GM19395 (cell line): ENCODE data around the gene NR3C2.
A peak's percentile ranks its signal among the peaks of the same experiment; 100 is the strongest.

ENCODE experiments used
- ATAC-seq: cut with Tn5 transposase; IDR thresholded peaks from one replicate; pipeline ENCODE4 v1.9.1; 2021; ENCODE audit warnings: mild to moderate bottlenecking, moderate library complexity; ENCODE audit not compliant: unreplicated experiment

Gene NR3C2

GRCh38 chr4:148441986-148442831, at the start of gene NR3C2:
TSS of gene NR3C2 (minus strand) at chr4:148442414.
- peak; percentile 97 for ATAC-seq

- ATAC-seq, result no peak
Observed at GRCh38 chr4:148487181-148487580, 45.0 kb upstream of the NR3C2 start.

GRCh38 chr4:148481636-148482035, 39.4 kb upstream of the NR3C2 start:
- ATAC-seq, result no peak

- ATAC-seq, result no peak
Observed at GRCh38 chr4:148477276-148477675, 35.1 kb upstream of the NR3C2 start.

GRCh38 chr4:148469938-148470337, 27.7 kb upstream of the NR3C2 start:
- no peak for ATAC-seq

- no peak for ATAC-seq
Observed at GRCh38 chr4:148454835-148455234, 12.6 kb upstream of the NR3C2 start.

GRCh38 chr4:148453833-148454232, 11.6 kb upstream of the NR3C2 start:
- ATAC-seq, result no peak

- no peak for ATAC-seq
Observed at GRCh38 chr4:148452970-148453369, 10.8 kb upstream of the NR3C2 start.

- ATAC-seq, result no peak
Observed at GRCh38 chr4:148449921-148450320, 7.7 kb upstream of the NR3C2 start.

GRCh38 chr4:148448141-148448540, 5.9 kb upstream of the NR3C2 start:
- ATAC-seq, result no peak

- no peak for ATAC-seq
Observed at GRCh38 chr4:148447681-148448080, 5.5 kb upstream of the NR3C2 start.

GRCh38 chr4:148445860-148446330, 3.7 kb upstream of the NR3C2 start:
- ATAC-seq, result no peak

- no peak for ATAC-seq
Observed at GRCh38 chr4:148445071-148445859, 3.1 kb upstream of the NR3C2 start.

- ATAC-seq, result no peak
Observed at GRCh38 chr4:148444296-148445070, 2.3 kb upstream of the NR3C2 start.

GRCh38 chr4:148443512-148444295, 1.5 kb upstream of the NR3C2 start:
- ATAC-seq, result no peak

GRCh38 chr4:148442832-148443511, 758 bp upstream of the NR3C2 start:
- peak; percentile 19 for ATAC-seq

GRCh38 chr4:148441624-148441985, 609 bp downstream of the NR3C2 start:
- ATAC-seq, result no peak

GRCh38 chr4:148438047-148438446, 4.2 kb downstream of the NR3C2 start:
- ATAC-seq, result no peak

- ATAC-seq, result no peak
Observed at GRCh38 chr4:148437439-148437838, 4.8 kb downstream of the NR3C2 start.

- no peak for ATAC-seq
Observed at GRCh38 chr4:148436512-148436911, 5.7 kb downstream of the NR3C2 start.
